HepG2 (cell line): ENCODE measurements around the gene TJP2. TPM values are rescaled to one million over a fixed set of nuclear protein-coding genes. Genes with fewer than 3 reads are reported as not detected.
A peak's percentile ranks its signal among the peaks of the same experiment; 100 is the strongest.

Source experiments
- BCL6 ChIP-seq: IDR thresholded peaks from 2 replicates; pipeline ENCODE4 v1.6.1; 2016; ENCODE audit warnings: missing genetic modification reagents, missing compliant biosample characterization
- DMAP1 ChIP-seq: IDR thresholded peaks from 2 replicates; pipeline ENCODE4 v1.6.1; 2016
- EHMT2 ChIP-seq: fragments of 200-600 bp; sonication (generic); IDR thresholded peaks from 2 replicates; pipeline ENCODE4 v1.7.0; 2017; ENCODE audit warnings: antibody characterized with exemption, low read depth, low read length, borderline replicate concordance
- FIP1L1 ChIP-seq: fragments of 200-400 bp; formaldehyde crosslinking; IDR thresholded peaks from 2 replicates; pipeline ENCODE4 v1.6.1; 2018; ENCODE audit warnings: low read depth, mild to moderate bottlenecking, low read length, moderate library complexity, borderline replicate concordance; ENCODE audit not compliant: insufficient read depth
- HMG20A ChIP-seq: IDR thresholded peaks from 2 replicates; pipeline ENCODE4 v1.6.1; 2016; ENCODE audit warnings: borderline replicate concordance
- HOXA7 ChIP-seq: sonication (generic); formaldehyde crosslinking; IDR thresholded peaks from 2 replicates; pipeline ENCODE4 v1.8.1; 2022; ENCODE audit warnings: mild to moderate bottlenecking, missing genetic modification reagents, moderate library complexity
- IRF1 ChIP-seq: sonication (generic); formaldehyde crosslinking; IDR thresholded peaks from 2 replicates; pipeline ENCODE4 v1.4.0; 2020; ENCODE audit warnings: low read depth, mild to moderate bottlenecking, missing genetic modification reagents
- LRRFIP1 ChIP-seq: sonication (generic); formaldehyde crosslinking; conservative IDR thresholded peaks from 2 replicates; pipeline ENCODE4 v1.4.0; 2020; ENCODE audit warnings: missing genetic modification reagents
- NBN ChIP-seq: fragments of 450-650 bp; conservative IDR thresholded peaks from 2 replicates; pipeline ENCODE4 v1.6.1; 2017
- PLRG1 ChIP-seq: fragments of 450-650 bp; conservative IDR thresholded peaks from 2 replicates; pipeline ENCODE4 v1.6.1; 2016
- PREB ChIP-seq: sonication (generic); formaldehyde crosslinking; IDR thresholded peaks from 2 replicates; pipeline ENCODE4 v1.4.0; 2020; ENCODE audit warnings: missing genetic modification reagents
- SIN3A ChIP-seq: IDR thresholded peaks from 2 replicates; pipeline ENCODE4 v1.6.1; 2011; ENCODE audit warnings: low read depth, mild to moderate bottlenecking, control low read depth, low read length, borderline replicate concordance
- TERF1 ChIP-seq: sonication (generic); formaldehyde crosslinking; IDR thresholded peaks from 2 replicates; pipeline ENCODE4 v1.8.0; 2022; ENCODE audit warnings: mild to moderate bottlenecking, missing genetic modification reagents, moderate library complexity
- TFDP1 ChIP-seq: IDR thresholded peaks from 2 replicates; pipeline ENCODE4 v1.6.1; 2016; ENCODE audit warnings: missing compliant biosample characterization, missing genetic modification reagents, borderline replicate concordance
- TGIF2 ChIP-seq: IDR thresholded peaks from 2 replicates; pipeline ENCODE4 v1.6.1; 2016; ENCODE audit warnings: control low read depth, missing compliant biosample characterization
- ZBTB26 ChIP-seq: IDR thresholded peaks from 2 replicates; pipeline ENCODE4 v1.6.1; 2016; ENCODE audit warnings: missing compliant biosample characterization, missing genetic modification reagents, borderline replicate concordance
- ZNF101 ChIP-seq: sonication (generic); formaldehyde crosslinking; IDR thresholded peaks from 2 replicates; pipeline ENCODE4 v1.4.0; 2020; ENCODE audit warnings: mild to moderate bottlenecking, low read depth, missing genetic modification reagents, borderline replicate concordance
- ZNF136 ChIP-seq: sonication (generic); formaldehyde crosslinking; IDR thresholded peaks from 2 replicates; pipeline ENCODE4 v1.8.1; 2022; ENCODE audit warnings: low read depth, mild to moderate bottlenecking, moderate library complexity, missing genetic modification reagents
- ZNF225 ChIP-seq: sonication (generic); formaldehyde crosslinking; IDR thresholded peaks from 2 replicates; pipeline ENCODE4 v1.4.0; 2020; ENCODE audit warnings: mild to moderate bottlenecking, missing genetic modification reagents
- ZNF431 ChIP-seq: sonication (generic); formaldehyde crosslinking; IDR thresholded peaks from 2 replicates; pipeline ENCODE4 v1.9.0; 2022; ENCODE audit warnings: missing genetic modification reagents, low read depth, mild to moderate bottlenecking, borderline replicate concordance
- ZNF564 ChIP-seq: sonication (generic); formaldehyde crosslinking; IDR thresholded peaks from 2 replicates; pipeline ENCODE4 v1.8.1; 2023; ENCODE audit warnings: mild to moderate bottlenecking, missing genetic modification reagents
- ZNF816 ChIP-seq: sonication (generic); formaldehyde crosslinking; IDR thresholded peaks from 2 replicates; pipeline ENCODE4 v1.8.0; 2022; ENCODE audit warnings: missing genetic modification reagents, mild to moderate bottlenecking, borderline replicate concordance
- polyA plus RNA-seq, 8 experiments: library from polyadenylated mRNA; depleted of rRNA in 3 of 8; stranded (reverse) in 7 of 8; unstranded in 1 of 8; fragments of >200 nt; fragmentation: Illumina TruSeq in 4 of 8; extraction: Trizol in 4 of 8; gene quantifications; 2 replicates each; pipeline versions ENCODE4 v1.2.1 to v1.2.3, GENCODE V29; 2011 to 2016; ENCODE audit warnings: low read depth in 4 of 8, missing spikeins in 1 of 8, mixed read lengths in 1 of 8; ENCODE audit not compliant: insufficient read depth in 1 of 8
- total RNA-seq, 5 experiments: library from RNA; depleted of rRNA; stranded (reverse); fragments of >200 nt; fragmentation: Illumina TruSeq; extraction: Trizol; gene quantifications; 2 replicates each; pipeline ENCODE4 v1.2.3, GENCODE V29; 2016; ENCODE audit warnings: low read depth in 1 of 5

TJP2 gene
- total and polyA plus RNA-seq, 2 of the 13 experiments (the other 11 are each of a cell fraction or from before 2014, with no cell fraction given): 109 to 110 TPM

GRCh38 chr9:69190086-69190862, 16.2 kb downstream of the TJP2 start (continued):
- no peak for TF ChIP-seq DMAP1
- peak; percentile 24; the same call in 1 of the 2 replicates for TF ChIP-seq EHMT2
- peak; percentile 92 for TF ChIP-seq BCL6 (CRISPR knock-in tag)
- no peak for TF ChIP-seq ZBTB26 (CRISPR knock-in tag)
- TF ChIP-seq ZNF136 (CRISPR knock-in tag): no peak
- no peak for TF ChIP-seq ZNF431
- TF ChIP-seq PLRG1: no peak
- no peak for TF ChIP-seq IRF1 (CRISPR knock-in tag)
- TF ChIP-seq PREB (CRISPR knock-in tag): no peak
- no peak for TF ChIP-seq TERF1
- TF ChIP-seq ZNF101 (CRISPR knock-in tag): no peak
- no peak for TF ChIP-seq ZNF225 (CRISPR knock-in tag)
- TF ChIP-seq ZNF816 (CRISPR knock-in tag): no peak
- TF ChIP-seq FIP1L1: no peak
- TF ChIP-seq HMG20A (CRISPR knock-in tag): peak; percentile 94
- TF ChIP-seq SIN3A: no peak
- TF ChIP-seq LRRFIP1: no peak
- peak; percentile 67; the same call in 1 of the 2 replicates for TF ChIP-seq HOXA7 (CRISPR knock-in tag)
- no peak for TF ChIP-seq TGIF2 (CRISPR knock-in tag)
- no peak for TF ChIP-seq ZNF564 (CRISPR knock-in tag)
- TF ChIP-seq NBN: no peak
- TF ChIP-seq TFDP1: no peak
